Measurements from ENCODE around the gene CDC37.

CDC37 gene

GRCh38 chr19:10353793-10354391 is 49.5 kb downstream of the CDC37 start:
- no peak for DNase-seq (ENCODE audit: low read depth)

DNA sequence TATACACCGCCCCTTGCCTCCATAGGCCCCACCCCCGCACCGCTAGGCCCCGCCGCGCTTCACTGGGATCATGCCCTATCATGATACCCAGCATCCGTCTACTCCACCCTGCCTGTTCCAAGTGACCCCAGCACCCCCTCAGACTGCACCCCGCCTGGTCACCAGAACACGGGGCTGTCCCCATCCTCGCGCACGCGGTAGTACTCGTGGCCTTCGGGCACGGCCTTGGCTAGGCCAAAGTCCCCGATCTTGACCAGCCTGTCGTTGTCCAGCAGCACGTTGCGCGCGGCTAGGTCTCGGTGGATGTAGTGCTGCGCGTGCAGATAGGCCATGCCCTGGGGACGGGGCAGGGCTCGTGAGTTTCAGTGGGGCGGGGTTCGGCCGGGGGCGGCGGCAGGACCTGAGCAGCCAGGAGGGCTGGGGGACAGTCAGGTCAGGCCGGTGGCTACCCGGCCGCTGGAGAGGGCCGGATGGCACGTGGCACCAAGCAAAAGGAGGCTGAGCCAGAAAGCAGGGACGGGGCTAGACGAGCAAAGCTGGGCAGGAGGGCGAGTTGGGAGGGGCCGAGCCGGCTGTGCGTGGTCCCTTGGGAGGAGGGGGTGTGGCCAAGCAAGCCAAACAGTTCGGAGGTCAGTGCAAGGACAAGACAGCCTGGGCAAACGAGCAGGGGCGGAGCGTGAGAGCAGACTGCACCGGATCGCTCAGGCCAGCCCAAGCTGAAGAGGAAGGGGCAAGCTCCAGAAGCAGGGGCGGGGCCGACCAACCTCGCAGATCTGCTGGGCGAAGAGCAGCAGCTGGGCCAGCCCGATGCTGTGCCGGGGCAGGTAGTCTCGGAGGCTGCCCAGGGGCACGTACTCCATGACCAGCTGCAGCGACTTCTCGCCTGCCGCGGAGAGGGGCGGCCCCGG is 50.3 kb downstream of the CDC37 start:
- DNase-seq (ENCODE audit: low read depth) = no peak

GRCh38 chr19:10346509-10346908 is 56.8 kb downstream of the CDC37 start:
- no peak for DNase-seq (ENCODE audit: low read depth)

DNA sequence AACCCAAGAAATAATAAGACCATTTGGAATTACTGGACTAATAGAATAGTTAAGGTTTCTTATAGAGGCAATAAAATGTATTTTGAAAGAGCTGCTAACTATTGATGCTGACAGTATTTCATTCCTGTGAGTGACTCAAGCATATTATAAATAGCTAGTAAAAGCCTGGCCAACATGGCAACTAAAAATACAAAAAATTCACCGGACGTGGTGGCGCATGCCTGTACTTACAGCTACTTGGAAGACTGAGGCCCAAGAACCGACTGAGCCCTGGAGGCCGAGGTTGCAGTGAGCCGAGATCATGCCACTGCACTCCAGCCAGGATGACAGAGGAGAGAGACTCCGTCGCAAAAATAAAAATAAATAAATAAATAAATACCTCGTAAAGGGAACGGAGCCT is 58.6 kb downstream of the CDC37 start:
- no peak for DNase-seq (ENCODE audit: low read depth)

- no peak for DNase-seq (ENCODE audit: low read depth)
These were observed 59.8 kb downstream of the CDC37 start for GRCh38 chr19:10343495-10343894.

Measured in T follicular helper cell (primary cell).